ENCODE measurements around the gene GPR150. TPM values are rescaled to one million over a fixed set of nuclear protein-coding genes. Genes with fewer than 3 reads are reported as not detected.

Gene GPR150
- total RNA-seq, 1 experiment from 2014 or later = not detected

GRCh38 chr5:95621839-95622629, 2.1 kb downstream of the GPR150 start:
- DNase-seq (no peak), ATAC-seq (no peak)
- Histone ChIP-seq H3K27me3 (ENCODE audit: low read length) (0 out of 2 replicates have a peak, but pooled peaks cover 9% of the 10 kb centered on the region), H3K9me3 (ENCODE audit: low read length) (no peaks in the 10 kb centered on the region), H4K20me1 (ENCODE audit: low read length) (no peaks in the 10 kb centered on the region), H3K79me2 (ENCODE audit: low read length) (no peaks in the 10 kb centered on the region), H3K9me2 (replicated peaks; ENCODE audit: low read length) (no peaks in the 10 kb centered on the region), H3K36me3 (ENCODE audit: low read depth, low read length) (no peaks in the 10 kb centered on the region), H3K9ac (ENCODE audit: low read length) (no peak overlapping the region), H3K27ac (ENCODE audit: low read length) (no peak overlapping the region), H3K4me3 (ENCODE audit: low read length) (0 out of 2 replicates have a peak overlapping the region, but pooled peaks have one; percentile 53), H2AFZ (ENCODE audit: low read length) (no peak overlapping the region), H3K4me1 (ENCODE audit: insufficient read depth, low read length) (no peaks in the 10 kb centered on the region), H3K4me2 (ENCODE audit: low read length) (peak overlapping the region; percentile 80), H3F3A (ENCODE audit: low read length, unreplicated experiment) (no peaks in the 10 kb centered on the region)
- CTCF ChIA-PET = no interaction called here
- POLR2A ChIA-PET (ENCODE audit: unreplicated experiment) = no interaction called here
- no peak for TF ChIP-seq EZH2phosphoT487 (IDR thresholded peaks at IDR 0.05; ENCODE audit: borderline replicate concordance, low read length)
- intact Hi-C loops (cut with micrococcal nuclease) = no loop called here
- no TSS peak for BruUV-seq (replicated peaks)

DNA sequence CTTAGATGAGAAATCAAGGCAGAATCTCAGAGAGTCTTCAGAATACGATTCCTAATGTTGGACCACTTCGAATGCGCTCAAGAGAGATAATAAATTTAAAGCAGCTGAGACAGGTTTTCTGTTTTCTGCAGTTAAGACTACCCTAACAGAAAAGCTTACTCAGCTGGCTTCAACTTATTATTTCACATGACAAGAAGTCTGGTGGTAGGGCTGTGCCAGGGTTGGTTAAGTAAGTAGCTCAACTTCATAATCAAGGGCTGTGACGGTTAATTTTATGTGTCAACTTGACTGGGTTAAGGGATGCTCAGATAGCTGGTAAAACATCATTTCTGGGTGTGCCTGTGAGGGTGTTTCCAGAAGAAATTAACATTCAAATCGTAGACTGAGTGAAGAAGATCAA, 3.8 kb downstream of the GPR150 start:
- no peaks in the 10 kb centered on the region for H3K9me3 ChIP-seq (ENCODE audit: low read length)
- no peak overlapping the region for H3K27ac ChIP-seq (ENCODE audit: low read length)
- 0 out of 2 replicates have a peak, but pooled peaks cover 9% of the 10 kb centered on the region for H3K27me3 ChIP-seq (ENCODE audit: low read length)
- no peak overlapping the region for H3K4me3 ChIP-seq (ENCODE audit: low read length)
- CTCF ChIA-PET = no interaction called here
- no peak for TF ChIP-seq CTCF (conservative IDR thresholded peaks at IDR 0.05; ENCODE audit: low read depth, low read length)
- TF ChIP-seq EZH2 (IDR thresholded peaks at IDR 0.05; ENCODE audit: low read length, unreplicated experiment) = no peak
- TF ChIP-seq EZH2phosphoT487 (IDR thresholded peaks at IDR 0.05; ENCODE audit: borderline replicate concordance, low read length) = no peak
- no peaks in the 10 kb centered on the region for H3F3A ChIP-seq (ENCODE audit: low read length, unreplicated experiment)
- H3K36me3 ChIP-seq (ENCODE audit: low read depth, low read length) = no peaks in the 10 kb centered on the region
- no peaks in the 10 kb centered on the region for H3K9me2 ChIP-seq (replicated peaks; ENCODE audit: low read length)
- DNase-seq (no peak), ATAC-seq (no peak)
- H2AFZ ChIP-seq (ENCODE audit: low read length) = no peak overlapping the region
- BruUV-seq (replicated peaks) = no TSS peak
- no peaks in the 10 kb centered on the region for H3K79me2 ChIP-seq (ENCODE audit: low read length)
- H3K4me2 ChIP-seq (ENCODE audit: low read length) = no peak overlapping the region
- no peak overlapping the region for H3K9ac ChIP-seq (ENCODE audit: low read length)
- no peaks in the 10 kb centered on the region for H3K4me1 ChIP-seq (ENCODE audit: insufficient read depth, low read length)
- no peaks in the 10 kb centered on the region for H4K20me1 ChIP-seq (ENCODE audit: low read length)
- intact Hi-C loops (cut with micrococcal nuclease) = no loop called here
- POLR2A ChIA-PET (ENCODE audit: unreplicated experiment) = no interaction called here

DNA sequence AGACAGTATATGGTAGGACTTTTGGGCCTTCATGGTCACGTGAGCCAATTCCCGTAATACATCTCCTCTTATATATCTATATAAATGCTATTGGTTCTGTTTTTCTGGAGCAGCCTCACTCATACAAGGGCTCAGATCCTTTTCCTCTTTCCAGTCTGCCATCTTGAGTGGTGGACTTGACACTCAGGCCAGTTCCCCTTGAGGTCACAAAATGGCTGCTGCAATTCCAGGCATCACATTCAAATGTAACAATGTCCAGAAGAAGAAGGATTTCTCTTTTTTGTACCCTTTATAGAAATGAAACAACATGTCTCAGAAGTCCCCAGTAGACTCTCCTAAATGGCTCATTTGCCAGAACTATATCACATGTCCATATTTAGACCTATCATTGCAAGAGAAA, 4.5 kb downstream of the GPR150 start:
- no peaks in the 10 kb centered on the region for H3K9me2 ChIP-seq (replicated peaks; ENCODE audit: low read length)
- H2AFZ ChIP-seq (ENCODE audit: low read length) = no peak overlapping the region
- ChIA-PET CTCF (no interaction called here), POLR2A (ENCODE audit: unreplicated experiment) (no interaction called here)
- H3F3A ChIP-seq (ENCODE audit: low read length, unreplicated experiment) = no peaks in the 10 kb centered on the region
- BruUV-seq (replicated peaks) = no TSS peak
- ATAC-seq = no peak
- H3K4me1 ChIP-seq (ENCODE audit: insufficient read depth, low read length) = no peaks in the 10 kb centered on the region
- H3K27me3 ChIP-seq (ENCODE audit: low read length) = 0 out of 2 replicates have a peak, but pooled peaks cover 9% of the 10 kb centered on the region
- TF ChIP-seq EZH2phosphoT487 (IDR thresholded peaks at IDR 0.05; ENCODE audit: borderline replicate concordance, low read length) (no peak), CTCF (conservative IDR thresholded peaks at IDR 0.05; ENCODE audit: low read depth, low read length) (no peak), EZH2 (IDR thresholded peaks at IDR 0.05; ENCODE audit: low read length, unreplicated experiment) (no peak)
- no peaks in the 10 kb centered on the region for H3K79me2 ChIP-seq (ENCODE audit: low read length)
- no peak overlapping the region for H3K4me2 ChIP-seq (ENCODE audit: low read length)
- no peak overlapping the region for H3K27ac ChIP-seq (ENCODE audit: low read length)
- H3K4me3 ChIP-seq (ENCODE audit: low read length) = no peak overlapping the region
- no peaks in the 10 kb centered on the region for H3K9me3 ChIP-seq (ENCODE audit: low read length)
- H3K9ac ChIP-seq (ENCODE audit: low read length) = no peak overlapping the region
- no peak for DNase-seq
- intact Hi-C loops (cut with micrococcal nuclease) = no loop called here
- H3K36me3 ChIP-seq (ENCODE audit: low read depth, low read length) = no peaks in the 10 kb centered on the region
- no peaks in the 10 kb centered on the region for H4K20me1 ChIP-seq (ENCODE audit: low read length)
